Small intestine (tissue), 7 donors: ENCODE results near the gene MS4A1. TPM values are rescaled to one million over a fixed set of nuclear protein-coding genes. Genes with fewer than 3 reads are reported as not detected.
A peak's percentile ranks its signal among the peaks of the same experiment; 100 is the strongest.

Source experiments
- DNase-seq, 2 donors: peaks; one replicate each; pipeline versions ENCODE4 v3.0.0 to v3.0.0-alpha.2; 2013
- FAIRE-seq: peaks from 2 replicates; lab custom pipeline; 2012; peaks lifted over from hg19 to GRCh38; lab: Jason Lieb, UNC
- H3K27ac ChIP-seq, 3 donors: one replicate each; pipeline ENCODE4 v1.5.1; 2013; ENCODE audit warnings: low read length in 2 of 3, mild to moderate bottlenecking in 2 of 3, control low read depth in 1 of 3, inconsistent platforms in 1 of 3, low read depth in 1 of 3, moderate library complexity in 1 of 3
- H3K27me3 ChIP-seq, 3 donors: one replicate each; pipeline ENCODE4 v1.6.1; 2013; ENCODE audit warnings: low read length in 3 of 3, inconsistent platforms in 1 of 3; ENCODE audit not compliant: control insufficient read depth in 3 of 3, insufficient read depth in 3 of 3
- H3K36me3 ChIP-seq, 3 donors: one replicate each; pipeline ENCODE4 v1.6.1; 2013; ENCODE audit warnings: low read length in 3 of 3, inconsistent platforms in 1 of 3, low read depth in 1 of 3, mild to moderate bottlenecking in 1 of 3, moderate library complexity in 1 of 3; ENCODE audit not compliant: control insufficient read depth in 3 of 3, insufficient read depth in 2 of 3
- H3K4me1 ChIP-seq, 3 donors: one replicate each; pipeline ENCODE4 v1.6.1; 2013; ENCODE audit warnings: low read length in 2 of 3, inconsistent platforms in 1 of 3, low read depth in 1 of 3, mild to moderate bottlenecking in 1 of 3, moderate library complexity in 1 of 3; ENCODE audit not compliant: control insufficient read depth in 3 of 3, insufficient read depth in 2 of 3
- H3K4me3 ChIP-seq, 3 donors: one replicate each; pipeline ENCODE4 v1.5.1; 2013; ENCODE audit warnings: low read length in 3 of 3, control low read depth in 1 of 3, inconsistent platforms in 1 of 3, low read depth in 1 of 3, mild to moderate bottlenecking in 1 of 3, moderate library complexity in 1 of 3
- H3K9me3 ChIP-seq, 2 donors: one replicate each; pipeline ENCODE4 v1.6.1; 2013; ENCODE audit warnings: low read depth in 1 of 2, low read length in 1 of 2; ENCODE audit not compliant: control insufficient read depth in 2 of 2, insufficient read depth in 1 of 2
- WGBS, 3 donors: extraction: QIAGEN DNeasy Blood & Tissue Kit; methylation state at CpG; one replicate each; pipeline ENCODE4 v1.1.7; 2013; 5-methylcytosine and 5-hydroxymethylcytosine counted together
- polyA plus RNA-seq, 4 donors: library from polyadenylated mRNA; stranded (reverse) in 3 of 4; unstranded in 1 of 4; fragments of 200-250 nt in 3 of 4; fragments of 120-200 nt in 1 of 4; gene quantifications; one replicate each; pipeline versions ENCODE4 v1.2.1 to v1.2.3, GENCODE V29; 2013
- donor health status: healthy with polysubstance abuse.
- donor health status: control.
- donor health status: control.
- donor health status: Bipolar disorder and iron deficiency.
- donor health status: healthy.

Gene MS4A1
- polyA plus RNA-seq, 4 donors, result 0.86 to 6.2 (median 1.4) TPM; not detected in 1

GRCh38 chr11:60485987-60486386 is 30.3 kb downstream of the MS4A1 start:
- DNase-seq, result peak; percentile 42 to 60
- Histone ChIP-seq H3K27me3 (no peaks in the 10 kb centered on the region), H3K9me3 (no peaks in the 10 kb centered on the region), H3K36me3 (no peaks in the 10 kb centered on the region), H3K4me3 (no peak overlapping the region), H3K4me1 (no peaks in the 10 kb centered on the region), H3K27ac (no peak overlapping the region)
- 43 to 72% (median 55%) methylated on average over 5 of the region's 5 CpGs for WGBS, 3 donors
- no peak for FAIRE-seq

GRCh38 chr11:60492488-60493009 is 36.9 kb downstream of the MS4A1 start, which contains the start of gene MS4A12:
Gene MS4A12, plus strand, starts transcription at chr11:60492778. Its CDS starts 4,541 bp downstream, at chr11:60497319.
- Histone ChIP-seq H3K4me1 (no peaks in the 10 kb centered on the region), H3K27me3 (peaks cover 0 to 2% (median 0%) of the 10 kb centered on the region in 3 donors), H3K27ac (no peak within 1 kb of the TSS), H3K9me3 (no peaks in the 10 kb centered on the region), H3K36me3 (no peaks in the 10 kb centered on the region), H3K4me3 (no peak within 1 kb of the TSS)
- WGBS, 3 donors, result 50 to 77% (median 59%) methylated on average over 4 of the region's 4 CpGs
- no peak for FAIRE-seq
- no peak for DNase-seq

GRCh38 chr11:60493454-60493853 is 37.8 kb downstream of the MS4A1 start:
- DNase-seq (no peak), FAIRE-seq (no peak)
- Histone ChIP-seq H3K27me3 (peaks cover 0 to 2% (median 0%) of the 10 kb centered on the region in 3 donors), H3K9me3 (no peaks in the 10 kb centered on the region), H3K4me3 (no peak overlapping the region), H3K36me3 (no peaks in the 10 kb centered on the region), H3K27ac (no peak overlapping the region), H3K4me1 (no peaks in the 10 kb centered on the region)
- 83 to 88% (median 85%) methylated on average over 2 of the region's 2 CpGs for WGBS, 3 donors

- DNase-seq (no peak), FAIRE-seq (no peak)
- Histone ChIP-seq H3K9me3 (no peaks in the 10 kb centered on the region), H3K27ac (peak overlapping the region in 1 of 3 donors; percentile 32), H3K36me3 (no peaks in the 10 kb centered on the region), H3K4me3 (no peak overlapping the region), H3K27me3 (peaks cover 0 to 2% (median 0%) of the 10 kb centered on the region in 3 donors), H3K4me1 (peaks cover 0 to 10% (median 2%) of the 10 kb centered on the region in 3 donors)
- 49 to 57% (median 52%) methylated on average over 2 of the region's 2 CpGs for WGBS, 3 donors
These were observed 42.8 kb downstream of the MS4A1 start for GRCh38 chr11:60498399-60498798.

- no peak for FAIRE-seq
- peaks cover 0 to 2% (median 0%) of the 10 kb centered on the region in 3 donors for H3K27me3 ChIP-seq
- WGBS, 3 donors, result 54 to 75% (median 60%) methylated on average over 4 of the region's 4 CpGs
- DNase-seq, result no peak
- H3K4me3 ChIP-seq, result no peak overlapping the region
- H3K4me1 ChIP-seq, result peaks cover 0 to 10% (median 2%) of the 10 kb centered on the region in 3 donors
- no peaks in the 10 kb centered on the region for H3K9me3 ChIP-seq
- H3K27ac ChIP-seq, result no peak overlapping the region
- no peaks in the 10 kb centered on the region for H3K36me3 ChIP-seq
These were observed 43.2 kb downstream of the MS4A1 start for GRCh38 chr11:60498853-60499252.

- 29 to 62% (median 32%) methylated on average over 3 of the region's 3 CpGs for WGBS, 3 donors
These were observed 44.7 kb downstream of the MS4A1 start for GRCh38 chr11:60500276-60500910.

GRCh38 chr11:60502221-60502775 is 46.7 kb downstream of the MS4A1 start:
- 16 to 45% (median 19%) methylated on average over 3 of the region's 3 CpGs for WGBS, 3 donors
- FAIRE-seq (no peak), DNase-seq (peak; percentile 66 to 83)
- H3K27me3 ChIP-seq, result no peaks in the 10 kb centered on the region
- no peak overlapping the region for H3K4me3 ChIP-seq
- H3K9me3 ChIP-seq, result no peaks in the 10 kb centered on the region
- H3K36me3 ChIP-seq, result no peaks in the 10 kb centered on the region
- H3K27ac ChIP-seq, result peak overlapping the region in 2 of 3 donors; percentile 57 to 74
- H3K4me1 ChIP-seq, result peaks cover 0 to 10% (median 4%) of the 10 kb centered on the region in 3 donors

More at GRCh38 chr11:60500276-60500910, 44.7 kb downstream of the MS4A1 start:
- H3K36me3 ChIP-seq, result no peaks in the 10 kb centered on the region
- peak in 1 of 2 donors; percentile 55 for DNase-seq
- H3K27me3 ChIP-seq, result peaks cover 0 to 2% (median 0%) of the 10 kb centered on the region in 3 donors
- no peak for FAIRE-seq
- H3K4me3 ChIP-seq, result no peak overlapping the region
- peaks cover 0 to 10% (median 4%) of the 10 kb centered on the region in 3 donors for H3K4me1 ChIP-seq
- H3K27ac ChIP-seq, result no peak overlapping the region
- H3K9me3 ChIP-seq, result no peaks in the 10 kb centered on the region

- DNase-seq (peak; percentile 16 to 76), FAIRE-seq (no peak)
- Histone ChIP-seq H3K27ac (no peak overlapping the region), H3K36me3 (no peaks in the 10 kb centered on the region), H3K9me3 (peaks cover 0 to under 1% of the 10 kb centered on the region in 2 donors), H3K27me3 (no peaks in the 10 kb centered on the region), H3K4me3 (no peak overlapping the region), H3K4me1 (peaks cover 0 to 7% (median 4%) of the 10 kb centered on the region in 3 donors)
- WGBS, 3 donors, result 54 to 74% (median 63%) methylated on average over 3 of the region's 3 CpGs
These were observed 48.7 kb downstream of the MS4A1 start for GRCh38 chr11:60504219-60504905.
